Measurements from ENCODE around the gene SERP2. TPM values are rescaled to one million over a fixed set of nuclear protein-coding genes. Genes with fewer than 3 reads are reported as not detected.

Gene SERP2
- total RNA-seq, 4 donors from 2014 or later: 5.8 to 9.5 (median 7.4) TPM

- H3K27me3 ChIP-seq: no peaks in the 10 kb centered on the region
- TF ChIP-seq EP300 (IDR thresholded peaks at IDR 0.05) (no peak), POLR2A (IDR thresholded peaks at IDR 0.05; ENCODE audit: low read depth) (no peak), POLR2AphosphoS5 (IDR thresholded peaks at IDR 0.05) (no peak), CTCF (IDR thresholded peaks at IDR 0.05) (no peak)
- no peak overlapping the region for H3K27ac ChIP-seq (replicated peaks in 1 of 4)
- intact Hi-C loops (cut with DNase I): no loop called here
- H3K9me3 ChIP-seq: no peaks in the 10 kb centered on the region
- 80% methylated on average over 9 of the region's 9 CpGs for WGBS
- H3K36me3 ChIP-seq: no peaks in the 10 kb centered on the region
- peaks cover 0 to 4% (median 2%) of the 10 kb centered on the region in 4 donors for H3K4me1 ChIP-seq
- DNase-seq (ENCODE audit: extremely low spot score): no peak
- no peak overlapping the region for H3K4me3 ChIP-seq
Measured at GRCh38 chr13:44350775-44351504, 22.7 kb upstream of the SERP2 start.

GRCh38 chr13:44351505-44351854 lies 22.1 kb upstream of the SERP2 start:
- H3K27ac ChIP-seq (replicated peaks in 1 of 4): no peak overlapping the region
- intact Hi-C loops (cut with DNase I): no loop called here

GRCh38 chr13:44352202-44352601 lies 21.4 kb upstream of the SERP2 start:
- Histone ChIP-seq H3K27me3 (no peaks in the 10 kb centered on the region), H3K36me3 (no peaks in the 10 kb centered on the region), H3K4me3 (no peak overlapping the region), H3K4me1 (peaks cover 0 to 4% (median 2%) of the 10 kb centered on the region in 4 donors), H3K9me3 (no peaks in the 10 kb centered on the region), H3K27ac (replicated peaks in 1 of 4) (no peak overlapping the region)
- no peak for DNase-seq (ENCODE audit: extremely low spot score)
- WGBS: 94% methylated on average over 3 of the region's 3 CpGs
- no peak for TF ChIP-seq POLR2AphosphoS5 (IDR thresholded peaks at IDR 0.05)
- TF ChIP-seq CTCF (IDR thresholded peaks at IDR 0.05): no peak
- no peak for TF ChIP-seq POLR2A (IDR thresholded peaks at IDR 0.05; ENCODE audit: low read depth)
- TF ChIP-seq EP300 (IDR thresholded peaks at IDR 0.05): no peak
- intact Hi-C loops (cut with DNase I): no loop called here

More at GRCh38 chr13:44351505-44351854, 22.1 kb upstream of the SERP2 start:
- Histone ChIP-seq H3K4me3 (no peak overlapping the region), H3K9me3 (no peaks in the 10 kb centered on the region), H3K36me3 (no peaks in the 10 kb centered on the region), H3K27me3 (no peaks in the 10 kb centered on the region), H3K4me1 (peaks cover 0 to 4% (median 2%) of the 10 kb centered on the region in 4 donors)
- 98% methylated on average over 4 of the region's 4 CpGs for WGBS
- no peak for TF ChIP-seq POLR2A (IDR thresholded peaks at IDR 0.05; ENCODE audit: low read depth)
- no peak for TF ChIP-seq CTCF (IDR thresholded peaks at IDR 0.05)
- TF ChIP-seq POLR2AphosphoS5 (IDR thresholded peaks at IDR 0.05): no peak
- no peak for TF ChIP-seq EP300 (IDR thresholded peaks at IDR 0.05)
- no peak for DNase-seq (ENCODE audit: extremely low spot score)

- intact Hi-C loops (cut with DNase I): no loop called here
- DNase-seq (ENCODE audit: extremely low spot score): no peak
- TF ChIP-seq POLR2AphosphoS5 (IDR thresholded peaks at IDR 0.05) (no peak), POLR2A (IDR thresholded peaks at IDR 0.05; ENCODE audit: low read depth) (no peak), EP300 (IDR thresholded peaks at IDR 0.05) (no peak), CTCF (IDR thresholded peaks at IDR 0.05) (no peak)
- H3K4me1 ChIP-seq: peaks cover 0 to 4% (median 0%) of the 10 kb centered on the region in 4 donors
- H3K27ac ChIP-seq (replicated peaks in 1 of 4): no peak overlapping the region
- H3K9me3 ChIP-seq: no peaks in the 10 kb centered on the region
- no peaks in the 10 kb centered on the region for H3K36me3 ChIP-seq
- no peaks in the 10 kb centered on the region for H3K27me3 ChIP-seq
- no peak overlapping the region for H3K4me3 ChIP-seq
- 82% methylated on average over 2 of the region's 2 CpGs for WGBS
Measured at GRCh38 chr13:44352671-44353070, 21.0 kb upstream of the SERP2 start.

- DNase-seq (ENCODE audit: extremely low spot score): no peak
- no peak for TF ChIP-seq POLR2A (IDR thresholded peaks at IDR 0.05; ENCODE audit: low read depth)
- no peak for TF ChIP-seq POLR2AphosphoS5 (IDR thresholded peaks at IDR 0.05)
- TF ChIP-seq CTCF (IDR thresholded peaks at IDR 0.05): no peak
- no peak for TF ChIP-seq EP300 (IDR thresholded peaks at IDR 0.05)
- H3K9me3 ChIP-seq: no peaks in the 10 kb centered on the region
- no peak overlapping the region for H3K27ac ChIP-seq (replicated peaks in 1 of 4)
- H3K36me3 ChIP-seq: no peaks in the 10 kb centered on the region
- intact Hi-C loops (cut with DNase I): no loop called here
- WGBS: 97% methylated on average over 1 of the region's 1 CpG
- H3K27me3 ChIP-seq: no peaks in the 10 kb centered on the region
- no peak overlapping the region for H3K4me3 ChIP-seq
- H3K4me1 ChIP-seq: no peaks in the 10 kb centered on the region
Measured at GRCh38 chr13:44354331-44354730, 19.3 kb upstream of the SERP2 start.

Data from esophagus muscularis mucosa (tissue), 4 donors.